ENCODE data around the gene FOXI3. TPM values are rescaled to one million over a fixed set of nuclear protein-coding genes. Genes with fewer than 3 reads are reported as not detected.

Gene FOXI3
- polyA plus RNA-seq, 1 donor (not counting 4 experiments of a cell fraction or from before 2014, with no cell fraction given): not detected

GRCh38 chr2:88472811-88473210 lies 20.3 kb upstream of the FOXI3 start:
- Histone ChIP-seq H3K9ac (ENCODE audit: control insufficient read depth, extremely low read depth, insufficient read depth, low read length) (no peak overlapping the region), H3K79me2 (ENCODE audit: control insufficient read depth, insufficient read depth, low read length) (no peaks in the 10 kb centered on the region), H3K9me1 (ENCODE audit: control insufficient read depth, extremely low read depth, insufficient read depth, low read length) (no peaks in the 10 kb centered on the region), H4K20me1 (ENCODE audit: control insufficient read depth, extremely low read depth, insufficient read depth, low read length) (no peaks in the 10 kb centered on the region), H3K4me1 (ENCODE audit: control insufficient read depth, extremely low read depth, insufficient read depth, low read length) (no peaks in the 10 kb centered on the region), H3K27me3 (ENCODE audit: control insufficient read depth, extremely low read depth, insufficient read depth, low read length) (no peaks in the 10 kb centered on the region), H3K9me3 (ENCODE audit: control insufficient read depth, low read depth, low read length) (no peaks in the 10 kb centered on the region), H3K36me3 (ENCODE audit: control insufficient read depth in 2 of 2, extremely low read depth in 1 of 2, insufficient read depth in 2 of 2, low read length in 2 of 2) (no peaks in the 10 kb centered on the region), H3K27ac (ENCODE audit: control insufficient read depth, insufficient read depth, low read length) (no peak overlapping the region), H2AFZ (ENCODE audit: control insufficient read depth, low read length) (no peak overlapping the region), H3K4me3 (ENCODE audit: control insufficient read depth in 2 of 3, extremely low read depth in 1 of 3, insufficient read depth in 2 of 3, low read depth in 1 of 3, low read length in 3 of 3) (no peak overlapping the region), H3K4me2 (ENCODE audit: control insufficient read depth, extremely low read depth, insufficient read depth, low read depth, low read length) (no peak overlapping the region)
- DNase-seq (ENCODE audit: low read depth, low spot score) (no peak), FAIRE-seq (no peak)
- dilution Hi-C loops (cut with MboI; ENCODE audit: extremely low pct_ligation_motif_present, low sequenced_read_pairs): no loop called here
- TF ChIP-seq, protein P1, sequence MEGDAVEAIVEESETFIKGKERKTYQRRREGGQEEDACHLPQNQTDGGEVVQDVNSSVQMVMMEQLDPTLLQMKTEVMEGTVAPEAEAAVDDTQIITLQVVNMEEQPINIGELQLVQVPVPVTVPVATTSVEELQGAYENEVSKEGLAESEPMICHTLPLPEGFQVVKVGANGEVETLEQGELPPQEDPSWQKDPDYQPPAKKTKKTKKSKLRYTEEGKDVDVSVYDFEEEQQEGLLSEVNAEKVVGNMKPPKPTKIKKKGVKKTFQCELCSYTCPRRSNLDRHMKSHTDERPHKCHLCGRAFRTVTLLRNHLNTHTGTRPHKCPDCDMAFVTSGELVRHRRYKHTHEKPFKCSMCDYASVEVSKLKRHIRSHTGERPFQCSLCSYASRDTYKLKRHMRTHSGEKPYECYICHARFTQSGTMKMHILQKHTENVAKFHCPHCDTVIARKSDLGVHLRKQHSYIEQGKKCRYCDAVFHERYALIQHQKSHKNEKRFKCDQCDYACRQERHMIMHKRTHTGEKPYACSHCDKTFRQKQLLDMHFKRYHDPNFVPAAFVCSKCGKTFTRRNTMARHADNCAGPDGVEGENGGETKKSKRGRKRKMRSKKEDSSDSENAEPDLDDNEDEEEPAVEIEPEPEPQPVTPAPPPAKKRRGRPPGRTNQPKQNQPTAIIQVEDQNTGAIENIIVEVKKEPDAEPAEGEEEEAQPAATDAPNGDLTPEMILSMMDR (optimal IDR thresholded peaks at IDR 0.05 in 1 of 3, IDR thresholded peaks at IDR 0.05 in 1 of 3, conservative IDR thresholded peaks at IDR 0.05 in 1 of 3; ENCODE audit: extremely low read depth in 1 of 3, insufficient read depth in 2 of 3, low read length in 3 of 3): no peak
- TF ChIP-seq EZH2 (IDR thresholded peaks at IDR 0.05; ENCODE audit: low read length): no peak

DNA sequence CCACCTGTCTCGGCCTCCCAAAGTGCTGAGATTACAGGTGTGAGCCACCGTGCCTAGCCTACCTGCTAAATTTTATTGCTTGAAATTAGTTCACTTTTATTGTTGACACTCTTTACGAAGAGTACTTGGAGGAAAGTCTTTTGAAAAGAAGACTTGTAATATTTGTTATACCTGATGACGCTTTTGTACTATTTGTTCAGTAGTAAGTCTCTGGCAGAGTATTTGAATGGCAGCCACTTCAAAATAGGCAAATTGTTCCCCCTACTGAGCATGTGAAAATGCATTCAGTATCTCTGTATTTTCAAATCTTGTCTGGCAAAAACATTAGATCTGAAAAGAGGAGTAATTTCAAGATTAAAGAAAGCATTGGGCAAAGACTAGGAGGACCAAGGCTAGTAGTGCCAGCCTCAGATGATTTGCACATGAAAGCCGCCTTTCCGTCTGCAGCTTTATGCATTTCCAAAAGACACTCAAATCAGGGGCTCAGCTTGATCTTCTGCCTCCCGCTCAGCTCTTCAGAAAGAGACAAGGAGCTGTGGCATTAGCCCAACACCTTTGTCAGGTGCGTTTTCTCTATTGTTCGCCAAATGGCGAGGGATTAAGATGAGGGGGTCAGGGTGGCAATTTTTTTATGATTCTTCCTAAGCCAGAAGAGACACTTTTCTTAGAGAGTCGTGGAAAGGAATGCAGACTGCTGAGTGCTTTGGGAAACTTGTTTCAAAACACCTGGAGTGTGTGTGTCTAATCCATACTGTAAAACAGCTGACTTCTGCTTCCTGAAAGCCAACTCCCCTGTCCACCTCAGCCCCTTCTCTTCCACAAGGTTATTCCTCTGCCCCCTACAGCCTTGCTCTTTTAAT lies 18.8 kb upstream of the FOXI3 start:
- TF ChIP-seq, protein P1 (optimal IDR thresholded peaks at IDR 0.05 in 1 of 3, IDR thresholded peaks at IDR 0.05 in 1 of 3, conservative IDR thresholded peaks at IDR 0.05 in 1 of 3; ENCODE audit: extremely low read depth in 1 of 3, insufficient read depth in 2 of 3, low read length in 3 of 3): no peak
- no peak for TF ChIP-seq EZH2 (IDR thresholded peaks at IDR 0.05; ENCODE audit: low read length)
- FAIRE-seq: no peak
- no peak overlapping the region for H2AFZ ChIP-seq (ENCODE audit: control insufficient read depth, low read length)

More for the DNA sequence above, 18.8 kb upstream of the FOXI3 start:
- dilution Hi-C loops (cut with MboI; ENCODE audit: extremely low pct_ligation_motif_present, low sequenced_read_pairs): no loop called here
- H3K9me1 ChIP-seq (ENCODE audit: control insufficient read depth, extremely low read depth, insufficient read depth, low read length): no peaks in the 10 kb centered on the region
- no peaks in the 10 kb centered on the region for H3K36me3 ChIP-seq (ENCODE audit: control insufficient read depth in 2 of 2, extremely low read depth in 1 of 2, insufficient read depth in 2 of 2, low read length in 2 of 2)
- H3K27me3 ChIP-seq (ENCODE audit: control insufficient read depth, extremely low read depth, insufficient read depth, low read length): no peaks in the 10 kb centered on the region
- no peaks in the 10 kb centered on the region for H3K9me3 ChIP-seq (ENCODE audit: control insufficient read depth, low read depth, low read length)
- H3K4me1 ChIP-seq (ENCODE audit: control insufficient read depth, extremely low read depth, insufficient read depth, low read length): no peaks in the 10 kb centered on the region
- no peak overlapping the region for H3K9ac ChIP-seq (ENCODE audit: control insufficient read depth, extremely low read depth, insufficient read depth, low read length)
- no peaks in the 10 kb centered on the region for H3K79me2 ChIP-seq (ENCODE audit: control insufficient read depth, insufficient read depth, low read length)
- H4K20me1 ChIP-seq (ENCODE audit: control insufficient read depth, extremely low read depth, insufficient read depth, low read length): no peaks in the 10 kb centered on the region
- H3K27ac ChIP-seq (ENCODE audit: control insufficient read depth, insufficient read depth, low read length): no peak overlapping the region
- no peak overlapping the region for H3K4me3 ChIP-seq (ENCODE audit: control insufficient read depth in 2 of 3, extremely low read depth in 1 of 3, insufficient read depth in 2 of 3, low read depth in 1 of 3, low read length in 3 of 3)
- H3K4me2 ChIP-seq (ENCODE audit: control insufficient read depth, extremely low read depth, insufficient read depth, low read depth, low read length): no peak overlapping the region
- no peak for DNase-seq (ENCODE audit: low read depth, low spot score)

All from keratinocyte (primary cell).